Activated CD8-positive, alpha-beta memory T cell treated with anti-CD3 and anti-CD28 coated beads for 48 hours (primary cell): ENCODE measurements around the gene FHL2.
"Not testable (repeated sequence)": the region's sequence is repeated elsewhere in the genome, so short reads cannot be mapped to it uniquely, and the experiment has no call there.

Experiments
- DNase-seq, 3 experiments: peaks; one replicate each; pipeline ENCODE4 v3.0.0-alpha.2; 2020; ENCODE audit warnings: low read depth in 2 of 3, low spot score in 2 of 3

The FHL2 gene

GRCh38 chr2:105357122-105357521, 41.7 kb downstream of the FHL2 start:
- DNase-seq = no peak

GRCh38 chr2:105344704-105345345, 54.0 kb downstream of the FHL2 start:
- DNase-seq = no peak

- no peak for DNase-seq
Measured at GRCh38 chr2:105339414-105339813, 59.4 kb downstream of the FHL2 start.

GRCh38 chr2:105338020-105338385, 60.8 kb downstream of the FHL2 start:
- DNase-seq = no peak

GRCh38 chr2:105337122-105338019, 61.5 kb downstream of the FHL2 start, which contains the start of gene C2orf49:
TSS of gene C2orf49 (plus strand) at chr2:105337540. CDS start at chr2:105337588, 48 bp downstream.
- DNase-seq = peak; percentile 71 to 84 (median 83)

- no peak for DNase-seq
Measured at GRCh38 chr2:105336786-105337121, 62.1 kb downstream of the FHL2 start.

- DNase-seq = no peak
Measured at GRCh38 chr2:105335469-105335868, 63.4 kb downstream of the FHL2 start.

- no peak for DNase-seq
Measured at GRCh38 chr2:105334211-105334610, 64.6 kb downstream of the FHL2 start.

- no peak for DNase-seq
Measured at GRCh38 chr2:105330681-105331375, 68.0 kb downstream of the FHL2 start.

- DNase-seq = peak; percentile 13 to 44 (median 36)
Measured at GRCh38 chr2:105329561-105330495, 69.0 kb downstream of the FHL2 start, which contains the start of gene TGFBRAP1. TSS of gene TGFBRAP1 (minus strand) at chr2:105329735. CDS start at chr2:105308301, 21,434 bp downstream.

GRCh38 chr2:105329197-105329554, 69.7 kb downstream of the FHL2 start:
- peak in 1 of 3 experiments; percentile 6 for DNase-seq

- peak in 2 of 3 experiments; percentile 5 to 6 for DNase-seq
Measured at GRCh38 chr2:105328281-105329196, 70.3 kb downstream of the FHL2 start.

- DNase-seq = no peak
Measured at GRCh38 chr2:105327690-105328089, 71.2 kb downstream of the FHL2 start.

GRCh38 chr2:105327271-105327670, 71.6 kb downstream of the FHL2 start:
- DNase-seq = not testable (repeated sequence)

- DNase-seq = no peak
Measured at GRCh38 chr2:105325389-105325963, 73.4 kb downstream of the FHL2 start.

GRCh38 chr2:105324732-105325131, 74.1 kb downstream of the FHL2 start:
- DNase-seq = no peak

GRCh38 chr2:105324101-105324500, 74.8 kb downstream of the FHL2 start:
- DNase-seq = no peak

- DNase-seq = no peak
Measured at GRCh38 chr2:105323111-105323510, 75.7 kb downstream of the FHL2 start.
